Lower lobe of right lung (tissue), 2 donors: ENCODE results near the gene ZNF837. TPM values are rescaled to one million over a fixed set of nuclear protein-coding genes. Genes with fewer than 3 reads are reported as not detected.

Experiments
- ATAC-seq, 2 donors: fragments of 200-7000 bp; cut with Tn5 transposase; one replicate each; pipeline ENCODE4 v1.9.1; 2020 to 2022; ENCODE audit warnings: mild to moderate bottlenecking in 2 of 2, moderate library complexity in 2 of 2
- DNase-seq: peaks from one replicate; pipeline ENCODE4 v3.0.0-alpha.2; 2020
- H3K27ac ChIP-seq: fragments of 200-600 bp; one replicate; pipeline ENCODE4 v1.8.0; 2022
- H3K27me3 ChIP-seq: fragments of 200-600 bp; one replicate; pipeline ENCODE4 v1.8.0; 2022; ENCODE audit warnings: low read depth
- H3K36me3 ChIP-seq: fragments of 200-600 bp; one replicate; pipeline ENCODE4 v1.8.0; 2022; ENCODE audit warnings: mild to moderate bottlenecking
- H3K4me1 ChIP-seq: fragments of 200-600 bp; one replicate; pipeline ENCODE4 v1.8.0; 2022
- H3K4me3 ChIP-seq: fragments of 200-600 bp; one replicate; pipeline ENCODE4 v1.8.0; 2022; ENCODE audit warnings: mild to moderate bottlenecking
- H3K9me3 ChIP-seq: fragments of 200-600 bp; one replicate; pipeline ENCODE4 v1.8.0; 2022
- CTCF ChIP-seq: fragments of 200-600 bp; IDR thresholded peaks from one replicate; pipeline ENCODE4 v1.8.0; 2022; ENCODE audit warnings: antibody characterized with exemption, mild to moderate bottlenecking
- intact Hi-C: fragments of 100-400 bp; cut with DNase I; formaldehyde crosslinking; loops from one replicate; pipeline ENCODE4 v1.11.0; 2022
- total RNA-seq: library from RNA; stranded (reverse); fragmentation: NEBNext Ultra II Directional; extraction: Animal tissue kit (Norgen Biotek cat#: 25700); gene quantifications from one replicate; pipeline ENCODE4 v1.2.1, GENCODE V29; 2021
- donor health status: DM: no; HTN: yes; CAD: no; lungs with severe emphysema.

Gene ZNF837
- total RNA-seq, 1 donor from 2014 or later, result 1.2 TPM

GRCh38 chr19:58394821-58395219, 14.0 kb upstream of the ZNF837 start:
- no peak overlapping the region for H3K4me3 ChIP-seq
- no peaks in the 10 kb centered on the region for H3K9me3 ChIP-seq
- DNase-seq (no peak), ATAC-seq (peak; percentile 10 to 25)
- H3K27ac ChIP-seq, result no peak overlapping the region
- TF ChIP-seq CTCF, result no peak
- intact Hi-C loops, result no loop called here
- peaks cover 53% of the 10 kb centered on the region for H3K36me3 ChIP-seq
- peaks cover 10% of the 10 kb centered on the region for H3K4me1 ChIP-seq
- H3K27me3 ChIP-seq, result peaks cover 18% of the 10 kb centered on the region

GRCh38 chr19:58393725-58394033, 12.8 kb upstream of the ZNF837 start:
- H3K27me3 ChIP-seq, result peaks cover 18% of the 10 kb centered on the region
- intact Hi-C loops, result no loop called here
- H3K4me3 ChIP-seq, result no peak overlapping the region
- H3K4me1 ChIP-seq, result peaks cover 16% of the 10 kb centered on the region
- ATAC-seq (no peak), DNase-seq (no peak)
- peaks cover 65% of the 10 kb centered on the region for H3K36me3 ChIP-seq
- no peak overlapping the region for H3K27ac ChIP-seq
- no peak for TF ChIP-seq CTCF
- no peaks in the 10 kb centered on the region for H3K9me3 ChIP-seq

GRCh38 chr19:58392945-58393724, 12.3 kb upstream of the ZNF837 start:
- no peak for DNase-seq
- TF ChIP-seq CTCF, result no peak
- no peak overlapping the region for H3K4me3 ChIP-seq
- ATAC-seq, result no peak
- H3K36me3 ChIP-seq, result peaks cover 70% of the 10 kb centered on the region
- peaks cover 21% of the 10 kb centered on the region for H3K4me1 ChIP-seq
- no peak overlapping the region for H3K27ac ChIP-seq
- no peaks in the 10 kb centered on the region for H3K9me3 ChIP-seq
- H3K27me3 ChIP-seq, result peaks cover 18% of the 10 kb centered on the region
- intact Hi-C loops, result no loop called here

- ATAC-seq, result no peak
- H3K36me3 ChIP-seq, result peaks cover 51% of the 10 kb centered on the region
Observed at GRCh38 chr19:58388175-58388526, 7.3 kb upstream of the ZNF837 start.

GRCh38 chr19:58387338-58388174, 6.7 kb upstream of the ZNF837 start:
- peak overlapping the region; percentile 99 for H3K27ac ChIP-seq
- no peak for DNase-seq
- H3K9me3 ChIP-seq, result no peaks in the 10 kb centered on the region
- no peak for ATAC-seq
- H3K27me3 ChIP-seq, result no peaks in the 10 kb centered on the region
- H3K36me3 ChIP-seq, result peaks cover 45% of the 10 kb centered on the region
- intact Hi-C loops, result no loop called here
- no peak for TF ChIP-seq CTCF
- peak overlapping the region; percentile 80 for H3K4me3 ChIP-seq
- peaks cover 42% of the 10 kb centered on the region for H3K4me1 ChIP-seq

More at GRCh38 chr19:58388175-58388526, 7.3 kb upstream of the ZNF837 start:
- intact Hi-C loops, result no loop called here
- no peak for DNase-seq
- no peaks in the 10 kb centered on the region for H3K27me3 ChIP-seq
- peak overlapping the region; percentile 80 for H3K4me3 ChIP-seq
- no peak for TF ChIP-seq CTCF
- H3K4me1 ChIP-seq, result peaks cover 42% of the 10 kb centered on the region
- no peak overlapping the region for H3K27ac ChIP-seq
- H3K9me3 ChIP-seq, result no peaks in the 10 kb centered on the region
